Naive thymus-derived CD8-positive, alpha-beta T cell (primary cell): ENCODE data around the gene TAS2R60. TPM values are rescaled to one million over a fixed set of nuclear protein-coding genes. Genes with fewer than 3 reads are reported as not detected.

ENCODE experiments used
- ATAC-seq, 2 donors: fragments of 150-1000 bp; cut with Tn5 transposase in 1 of 2; sonication (Bioruptor Pico), chemical (Tn5 transposase) in 1 of 2; 1 replicate in 1 of 2; 2 replicates in 1 of 2; pipeline ENCODE4 v1.10.0; 2021; ENCODE audit warnings: mild to moderate bottlenecking in 2 of 2, moderate library complexity in 2 of 2
- POLR2A ChIA-PET: fragments of 350-600 bp; sonication (Branson Sonifier 250); formaldehyde crosslinking; loops from one replicate; lab custom pipeline; 2021; ENCODE audit warnings: antibody characterized with exemption; lab: Charles Lee
- DNase-seq, 10 donors: peaks; one replicate each; pipeline versions ENCODE4 v3.0.0 to v3.0.0-alpha.2; 2020 to 2022
- H3K27ac Mint-ChIP-seq, 10 donors: one replicate each; pipeline ENCODE4 v1.8.0; 2020 to 2022; ENCODE audit warnings: mild to moderate bottlenecking in 10 of 10, mixed read lengths in 10 of 10, moderate library complexity in 4 of 10, inconsistent platforms in 1 of 10
- H3K27me3 Mint-ChIP-seq, 5 donors: one replicate each; pipeline ENCODE4 v1.8.0; 2021 to 2022; ENCODE audit warnings: mixed read lengths in 5 of 5
- H3K36me3 Mint-ChIP-seq, 3 donors: one replicate each; pipeline ENCODE4 v1.8.0; 2020 to 2022; ENCODE audit warnings: mixed read lengths in 3 of 3, mild to moderate bottlenecking in 2 of 3, inconsistent platforms in 1 of 3
- H3K4me1 Mint-ChIP-seq, 4 donors: one replicate each; pipeline ENCODE4 v1.8.0; 2021 to 2022; ENCODE audit warnings: mixed read lengths in 4 of 4
- H3K4me3 Mint-ChIP-seq, 10 donors: one replicate each; pipeline ENCODE4 v1.8.0; 2020 to 2022; ENCODE audit warnings: mild to moderate bottlenecking in 10 of 10, mixed read lengths in 10 of 10, moderate library complexity in 6 of 10, inconsistent platforms in 1 of 10
- H3K9me3 Mint-ChIP-seq, 9 donors: one replicate each; pipeline ENCODE4 v1.8.0; 2020 to 2022; ENCODE audit warnings: mixed read lengths in 9 of 9, mild to moderate bottlenecking in 3 of 9, inconsistent platforms in 1 of 9, moderate library complexity in 1 of 9
- polyA plus RNA-seq, 3 donors: library from polyadenylated mRNA; unstranded; fragments of 300-500 nt; fragmentation: Illumina TruSeq; gene quantifications; one replicate each; pipeline ENCODE4 v1.2.3, GENCODE V29; 2021
- total RNA-seq, 8 experiments: library from RNA in 2 of 8; stranded (reverse) in 2 of 8; gene quantifications; one replicate each; pipeline ENCODE4 v1.2.3 and lab custom pipeline; 2021 to 2026

Gene TAS2R60
- total and polyA plus RNA-seq, 5 experiments from 2014 or later: 0.23 to 1.0 (median 0.96) TPM; not detected in 2

- no peak for ATAC-seq
- Mint-ChIP-seq H3K27ac (no peak overlapping the region), H3K4me3 (no peak overlapping the region), H3K27me3 (no peaks in the 10 kb centered on the region), H3K9me3 (no peaks in the 10 kb centered on the region), H3K4me1 (peaks cover 14 to 33% (median 17%) of the 10 kb centered on the region in 4 donors), H3K36me3 (peaks cover 0 to 18% (median 13%) of the 10 kb centered on the region in 3 donors)
- DNase-seq: no peak
- POLR2A ChIA-PET: no interaction called here
These were observed 6.5 kb downstream of the TAS2R60 start for GRCh38 chr7:143449793-143450192.

GRCh38 chr7:143451122-143451521, 7.9 kb downstream of the TAS2R60 start:
- POLR2A ChIA-PET: no interaction called here
- Mint-ChIP-seq H3K36me3 (peaks cover 0 to 18% (median 17%) of the 10 kb centered on the region in 3 donors), H3K27me3 (no peaks in the 10 kb centered on the region), H3K4me3 (no peak overlapping the region), H3K27ac (peak overlapping the region in 1 of 10 donors; percentile 8), H3K9me3 (no peaks in the 10 kb centered on the region), H3K4me1 (peaks cover 14 to 43% (median 20%) of the 10 kb centered on the region in 4 donors)
- DNase-seq (no peak), ATAC-seq (no peak)

- POLR2A ChIA-PET: no interaction called here
- DNase-seq (no peak), ATAC-seq (no peak)
- H3K4me1 Mint-ChIP-seq: peaks cover 14 to 43% (median 20%) of the 10 kb centered on the region in 4 donors
- H3K36me3 Mint-ChIP-seq: peaks cover 0 to 22% (median 22%) of the 10 kb centered on the region in 3 donors
- H3K9me3 Mint-ChIP-seq: no peaks in the 10 kb centered on the region
- H3K4me3 Mint-ChIP-seq: no peak overlapping the region
- no peaks in the 10 kb centered on the region for H3K27me3 Mint-ChIP-seq
- peak overlapping the region in 1 of 10 donors; percentile 17 for H3K27ac Mint-ChIP-seq
These were observed 8.5 kb downstream of the TAS2R60 start for GRCh38 chr7:143451746-143452145.

- no peaks in the 10 kb centered on the region for H3K27me3 Mint-ChIP-seq
- peaks cover 0 to 27% (median 26%) of the 10 kb centered on the region in 3 donors for H3K36me3 Mint-ChIP-seq
- peaks cover 14 to 44% (median 20%) of the 10 kb centered on the region in 4 donors for H3K4me1 Mint-ChIP-seq
- POLR2A ChIA-PET: no interaction called here
- no peak for ATAC-seq
- H3K4me3 Mint-ChIP-seq: no peak overlapping the region
- no peak for DNase-seq
- H3K9me3 Mint-ChIP-seq: no peaks in the 10 kb centered on the region
- peak overlapping the region in 2 of 10 donors; percentile 17 to 61 for H3K27ac Mint-ChIP-seq
These were observed 9.2 kb downstream of the TAS2R60 start for GRCh38 chr7:143452495-143452894.

- Mint-ChIP-seq H3K4me1 (peaks cover 14 to 60% (median 21%) of the 10 kb centered on the region in 4 donors), H3K36me3 (peaks cover 0 to 30% (median 30%) of the 10 kb centered on the region in 3 donors), H3K27ac (peak overlapping the region in 2 of 10 donors; percentile 44 to 71), H3K27me3 (no peaks in the 10 kb centered on the region), H3K9me3 (no peaks in the 10 kb centered on the region), H3K4me3 (no peak overlapping the region)
- POLR2A ChIA-PET: no interaction called here
- ATAC-seq (no peak), DNase-seq (no peak)
These were observed 10.9 kb downstream of the TAS2R60 start for GRCh38 chr7:143454091-143454680.

- Mint-ChIP-seq H3K4me3 (no peak overlapping the region), H3K4me1 (peaks cover 14 to 60% (median 21%) of the 10 kb centered on the region in 4 donors), H3K9me3 (peaks cover 0 to 3% (median 0%) of the 10 kb centered on the region in 9 donors), H3K27ac (no peak overlapping the region), H3K27me3 (no peaks in the 10 kb centered on the region), H3K36me3 (peaks cover 4 to 34% (median 30%) of the 10 kb centered on the region in 3 donors)
- ATAC-seq (no peak), DNase-seq (no peak)
- POLR2A ChIA-PET: no interaction called here
These were observed 12.2 kb downstream of the TAS2R60 start for GRCh38 chr7:143455491-143455890.

- POLR2A ChIA-PET: no interaction called here
- DNase-seq (no peak), ATAC-seq (no peak)
- peak overlapping the region in 1 of 10 donors; percentile 59 for H3K27ac Mint-ChIP-seq
- H3K4me1 Mint-ChIP-seq: peaks cover 14 to 60% (median 24%) of the 10 kb centered on the region in 4 donors
- no peak overlapping the region for H3K4me3 Mint-ChIP-seq
- no peaks in the 10 kb centered on the region for H3K27me3 Mint-ChIP-seq
- H3K36me3 Mint-ChIP-seq: peaks cover 8 to 39% (median 35%) of the 10 kb centered on the region in 3 donors
- H3K9me3 Mint-ChIP-seq: peaks cover 0 to 7% (median 3%) of the 10 kb centered on the region in 9 donors
These were observed 12.7 kb downstream of the TAS2R60 start for GRCh38 chr7:143455942-143456341.

GRCh38 chr7:143456992-143457793, 13.9 kb downstream of the TAS2R60 start:
- Mint-ChIP-seq H3K4me1 (peaks cover 14 to 52% (median 22%) of the 10 kb centered on the region in 4 donors), H3K27ac (peak overlapping the region in 1 of 10 donors; percentile 40), H3K27me3 (no peaks in the 10 kb centered on the region), H3K9me3 (peaks cover 0 to 14% (median 4%) of the 10 kb centered on the region in 9 donors), H3K4me3 (peak overlapping the region in 1 of 10 donors; percentile 8), H3K36me3 (peaks cover 8 to 39% (median 27%) of the 10 kb centered on the region in 3 donors)
- POLR2A ChIA-PET: no interaction called here
- no peak for ATAC-seq
- DNase-seq: no peak

- no peak for ATAC-seq
- POLR2A ChIA-PET: no interaction called here
- Mint-ChIP-seq H3K36me3 (peaks cover 8 to 40% (median 26%) of the 10 kb centered on the region in 3 donors), H3K27ac (no peak overlapping the region), H3K4me3 (no peak overlapping the region), H3K4me1 (peaks cover 4 to 42% (median 14%) of the 10 kb centered on the region in 4 donors), H3K9me3 (peaks cover 0 to 14% (median 4%) of the 10 kb centered on the region in 9 donors), H3K27me3 (no peaks in the 10 kb centered on the region)
- DNase-seq: no peak
These were observed 15.0 kb downstream of the TAS2R60 start for GRCh38 chr7:143458263-143458662.

- H3K27me3 Mint-ChIP-seq: no peaks in the 10 kb centered on the region
- H3K9me3 Mint-ChIP-seq: peaks cover 0 to 14% (median 4%) of the 10 kb centered on the region in 9 donors
- DNase-seq: no peak
- POLR2A ChIA-PET: no interaction called here
- peaks cover 2 to 38% (median 14%) of the 10 kb centered on the region in 4 donors for H3K4me1 Mint-ChIP-seq
- no peak overlapping the region for H3K27ac Mint-ChIP-seq
- H3K4me3 Mint-ChIP-seq: no peak overlapping the region
- H3K36me3 Mint-ChIP-seq: peaks cover 8 to 44% (median 26%) of the 10 kb centered on the region in 3 donors
- no peak for ATAC-seq
These were observed 15.4 kb downstream of the TAS2R60 start for GRCh38 chr7:143458681-143459080.

- ATAC-seq (no peak), DNase-seq (no peak)
- Mint-ChIP-seq H3K27me3 (no peaks in the 10 kb centered on the region), H3K4me3 (no peak overlapping the region), H3K36me3 (peaks cover 8 to 49% (median 28%) of the 10 kb centered on the region in 3 donors), H3K27ac (peak overlapping the region in 1 of 10 donors; percentile 45), H3K4me1 (peaks cover 0 to 31% (median 11%) of the 10 kb centered on the region in 4 donors), H3K9me3 (peaks cover 0 to 14% (median 4%) of the 10 kb centered on the region in 9 donors)
- POLR2A ChIA-PET: no interaction called here
These were observed 16.1 kb downstream of the TAS2R60 start for GRCh38 chr7:143459359-143459758.

- no peak for ATAC-seq
- Mint-ChIP-seq H3K9me3 (peaks cover 0 to 14% (median 4%) of the 10 kb centered on the region in 9 donors), H3K4me1 (peaks cover 0 to 24% (median 14%) of the 10 kb centered on the region in 4 donors), H3K36me3 (peaks cover 8 to 49% (median 32%) of the 10 kb centered on the region in 3 donors), H3K4me3 (no peak overlapping the region), H3K27ac (no peak overlapping the region), H3K27me3 (no peaks in the 10 kb centered on the region)
- POLR2A ChIA-PET: no interaction called here
- no peak for DNase-seq
These were observed 17.2 kb downstream of the TAS2R60 start for GRCh38 chr7:143460271-143460979.
